Right cardiac atrium (tissue), 5 donors: Measurements from ENCODE around the gene NAPB. TPM values are rescaled to one million over a fixed set of nuclear protein-coding genes. Genes with fewer than 3 reads are reported as not detected.
A peak's percentile ranks its signal among the peaks of the same experiment; 100 is the strongest.

Experiments
- ATAC-seq, 2 donors: fragments of 200-7000 bp; cut with Tn5 transposase; one replicate each; pipeline versions ENCODE4 v1.8.0 to v1.9.1; 2020; ENCODE audit warnings: moderate library complexity in 2 of 2, mild to moderate bottlenecking in 1 of 2
- DNase-seq, 3 donors: peaks; one replicate each; pipeline ENCODE4 v3.0.0-alpha.2; 2020
- H3K27ac ChIP-seq: one replicate; pipeline ENCODE4 v1.5.1; 2013; ENCODE audit warnings: mild to moderate bottlenecking, low read length, control low read depth, moderate library complexity
- H3K27me3 ChIP-seq: one replicate; pipeline ENCODE4 v1.6.1; 2013; ENCODE audit not compliant: control insufficient read depth, insufficient read depth
- H3K4me1 ChIP-seq: one replicate; pipeline ENCODE4 v1.6.1; 2013; ENCODE audit warnings: low read length; ENCODE audit not compliant: control insufficient read depth, insufficient read depth
- H3K4me3 ChIP-seq: one replicate; pipeline ENCODE4 v1.5.1; 2013; ENCODE audit warnings: low read length, control low read depth
- H3K9me3 ChIP-seq: one replicate; pipeline ENCODE4 v1.6.1; 2013; ENCODE audit warnings: low read length; ENCODE audit not compliant: control insufficient read depth
- WGBS: extraction: QIAGEN DNeasy Blood & Tissue Kit; methylation state at CpG from one replicate; pipeline ENCODE4 v1.1.7; 2013; 5-methylcytosine and 5-hydroxymethylcytosine counted together
- intact Hi-C, 4 donors: fragments of 100-400 bp; cut with DNase I; formaldehyde crosslinking; loops; one replicate each; pipeline versions ENCODE4 v1.11.0 to v1.14.0; 2022 to 2023
- polyA plus RNA-seq: library from polyadenylated mRNA; stranded (reverse); fragments of 200-250 nt; gene quantifications from one replicate; pipeline ENCODE4 v1.2.3, GENCODE V29; 2013
- total RNA-seq, 4 donors: library from RNA; stranded (reverse); fragmentation: NEBNext Ultra II Directional; extraction: Animal tissue kit (Norgen Biotek cat#: 25700); gene quantifications; one replicate each; pipeline ENCODE4 v1.2.1, GENCODE V29; 2021
- donor health status: healthy with polysubstance abuse.
- donor health status: DM: no; HTN: yes; CAD: no.
- donor health status: DM: no; HTN: no; CAD: no.
- donor health status: DM: no; HTN: yes; CAD: no; lungs with severe emphysema.
- donor health status: DM: yes; HTN: yes; CAD: no.

The NAPB gene
- total and polyA plus RNA-seq, 5 donors, result 4.3 to 8.7 (median 7.6) TPM

DNA sequence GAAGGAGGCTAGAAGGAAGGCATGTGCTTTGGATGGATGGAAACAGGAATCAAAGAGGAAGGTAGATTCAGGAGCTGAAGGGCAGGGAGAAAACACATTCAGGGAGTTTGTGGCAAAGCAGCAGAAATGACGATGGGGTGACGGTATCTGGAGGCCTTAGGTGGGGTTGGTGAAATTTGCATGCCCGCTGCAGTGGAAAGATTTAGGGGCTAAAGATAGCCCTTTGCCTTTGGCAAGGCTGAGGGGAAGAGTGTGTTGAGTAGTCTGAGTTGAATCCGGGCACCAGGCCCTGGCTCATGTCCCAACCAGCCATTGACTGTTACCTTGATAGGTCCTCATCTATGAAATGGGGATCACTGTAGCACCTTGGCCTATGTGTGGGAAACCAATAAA, 58.0 kb downstream of the NAPB start:
- intact Hi-C loops, result no loop called here

DNA sequence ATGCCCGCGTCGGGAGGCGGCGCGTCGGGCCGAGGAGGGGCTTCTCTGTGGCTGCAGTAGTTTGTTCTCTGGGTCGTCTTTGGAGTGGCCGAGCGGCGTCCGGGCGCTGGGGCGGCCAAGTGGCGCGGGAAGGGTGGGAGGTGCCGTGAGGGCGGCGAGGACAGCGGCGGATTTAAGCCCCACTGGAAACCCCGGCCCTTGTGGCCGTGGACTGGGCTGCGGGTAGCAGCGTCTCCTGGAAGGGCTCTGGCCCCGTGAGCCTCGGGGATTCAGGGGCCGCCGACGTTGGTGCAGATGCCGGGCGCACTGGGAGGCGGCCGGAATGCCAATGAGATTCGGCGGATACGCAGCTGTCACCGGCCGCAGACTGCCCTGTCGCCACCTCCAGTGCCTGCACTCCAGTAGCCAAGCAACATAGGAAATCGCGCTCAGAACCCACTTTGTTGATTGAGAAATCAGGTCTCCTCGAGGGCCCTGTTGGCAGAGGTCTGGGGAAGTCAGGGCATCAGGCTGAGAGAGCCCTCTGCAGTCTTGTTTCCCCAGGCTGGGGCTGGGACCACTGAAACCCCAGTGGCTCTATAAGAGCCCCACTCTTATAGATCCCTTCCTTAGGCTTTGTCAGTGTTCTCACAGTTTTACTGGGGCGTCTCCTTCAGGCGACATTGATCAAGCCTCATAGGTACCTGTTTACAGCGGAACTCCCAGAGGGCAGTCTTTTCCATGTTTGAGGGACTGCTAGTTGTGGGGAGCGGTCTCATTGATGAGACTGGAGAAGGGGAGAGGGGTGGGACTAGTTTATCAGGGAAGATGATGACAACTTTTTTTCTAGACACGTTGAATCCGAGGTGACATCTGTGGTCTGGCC, 58.7 kb downstream of the NAPB start:
- ATAC-seq (peak in 1 of 2 donors; percentile 19), DNase-seq (peak; percentile 59 to 84 (median 81))
- peak overlapping the region; percentile 73 for H3K4me3 ChIP-seq
- H3K9me3 ChIP-seq, result no peaks in the 10 kb centered on the region
- H3K27me3 ChIP-seq, result no peaks in the 10 kb centered on the region
- peaks cover 2% of the 10 kb centered on the region for H3K4me1 ChIP-seq
- 3% methylated on average over 50 of the region's 50 CpGs for WGBS
- intact Hi-C loops, result no loop called here
- peak overlapping the region; percentile 90 for H3K27ac ChIP-seq

More for the DNA sequence above, 58.0 kb downstream of the NAPB start:
- no peaks in the 10 kb centered on the region for H3K27me3 ChIP-seq
- WGBS, result 54% methylated on average over 4 of the region's 4 CpGs
- peak overlapping the region; percentile 73 for H3K4me3 ChIP-seq
- ATAC-seq, result peak in 1 of 2 donors; percentile 1
- peak; percentile 52 to 75 (median 67) for DNase-seq
- peaks cover 2% of the 10 kb centered on the region for H3K4me1 ChIP-seq
- H3K27ac ChIP-seq, result peak overlapping the region; percentile 90
- no peaks in the 10 kb centered on the region for H3K9me3 ChIP-seq

DNA sequence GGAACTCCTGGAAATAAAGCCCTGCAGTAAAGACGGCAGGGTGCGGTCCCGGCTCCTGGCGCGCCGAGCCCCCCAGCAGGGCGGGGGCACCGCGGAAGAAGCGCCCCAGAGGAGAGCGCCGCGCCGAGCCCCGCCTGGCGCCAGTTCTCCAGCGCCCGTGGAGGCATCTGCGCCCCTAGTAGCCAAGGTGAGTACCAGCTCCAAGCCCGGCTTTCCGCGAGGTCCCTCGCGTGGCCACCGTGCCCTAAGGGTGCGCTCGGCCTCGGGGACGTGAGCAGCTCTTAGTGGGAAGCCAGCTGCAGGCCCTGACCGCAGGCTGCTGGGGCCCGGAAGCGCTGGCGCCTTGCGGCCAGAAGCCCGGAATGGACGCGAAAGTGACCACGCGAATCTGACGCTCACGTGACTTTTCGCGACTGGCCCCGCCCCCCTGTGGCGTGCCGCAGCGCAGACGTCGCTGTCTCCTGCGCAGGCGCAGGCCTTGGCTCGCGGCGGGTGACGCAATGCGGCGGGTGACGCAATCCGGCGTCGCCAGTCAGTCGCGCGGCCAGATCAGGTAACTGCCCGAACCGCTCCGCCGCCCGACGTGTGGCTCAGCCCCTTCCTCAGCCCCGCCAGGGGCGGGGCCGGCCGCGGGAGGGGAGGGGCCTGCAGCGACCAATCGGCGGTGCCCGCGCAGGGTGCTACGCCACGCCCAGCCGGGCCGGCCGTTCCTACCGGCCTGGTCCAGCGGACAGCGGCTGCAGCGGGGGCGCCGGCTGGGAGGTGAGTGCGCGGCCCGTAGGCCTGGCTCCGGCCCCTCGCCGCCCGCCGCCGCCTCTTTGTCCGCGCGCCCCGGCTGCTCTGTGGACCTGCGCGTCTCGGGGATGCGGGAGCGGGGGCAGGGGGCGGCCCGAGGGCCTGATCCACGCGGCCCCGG, 59.6 kb downstream of the NAPB start, which contains the start of gene GZF1:
GZF1 (plus strand) TSS at position 707 of the 916 bp plus-strand sequence. CDS start 2,202 bp downstream, outside the sequence.
- Histone ChIP-seq H3K27me3 (no peaks in the 10 kb centered on the region), H3K9me3 (no peaks in the 10 kb centered on the region), H3K27ac (peak within 1 kb of the TSS; percentile 90), H3K4me1 (peaks cover 2% of the 10 kb centered on the region), H3K4me3 (peak within 1 kb of the TSS; percentile 73)
- intact Hi-C loops, result no loop called here
- DNase-seq (peak; percentile 98 to 100 (median 99)), ATAC-seq (peak; percentile 92 to 95)
- under 1% methylated on average over 114 of the region's 114 CpGs for WGBS

- DNase-seq (no peak), ATAC-seq (no peak)
- H3K27ac ChIP-seq, result peak overlapping the region; percentile 87
- no peaks in the 10 kb centered on the region for H3K27me3 ChIP-seq
- H3K4me1 ChIP-seq, result peaks cover 2% of the 10 kb centered on the region
- H3K4me3 ChIP-seq, result peak overlapping the region; percentile 40
- H3K9me3 ChIP-seq, result no peaks in the 10 kb centered on the region
- WGBS, result 4% methylated on average over 8 of the region's 8 CpGs
- intact Hi-C loops, result no loop called here
Measured at GRCh38 chr20:23361119-23361475, 60.2 kb downstream of the NAPB start.

DNA sequence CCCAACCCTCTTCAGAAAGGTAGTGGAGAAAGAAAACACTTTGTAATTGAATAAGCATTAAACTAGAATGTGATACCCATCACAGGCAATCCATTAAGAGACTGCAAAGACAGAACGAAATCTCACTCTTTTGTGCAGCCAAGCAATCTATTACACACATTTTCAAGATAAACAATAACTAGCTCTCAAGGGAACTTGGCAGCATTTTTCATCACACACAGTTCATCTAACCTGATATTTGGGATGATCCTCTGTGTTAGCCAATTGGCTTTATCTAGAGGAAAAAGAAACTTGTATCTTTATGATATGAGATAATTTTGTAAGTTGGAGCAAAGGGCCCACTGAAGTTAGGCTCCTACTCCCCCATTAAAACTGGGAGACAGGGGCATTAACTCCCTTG, 60.8 kb downstream of the NAPB start:
- Histone ChIP-seq H3K27me3 (no peaks in the 10 kb centered on the region), H3K4me1 (peaks cover 2% of the 10 kb centered on the region), H3K27ac (no peak overlapping the region), H3K9me3 (no peaks in the 10 kb centered on the region), H3K4me3 (no peak overlapping the region)
- ATAC-seq, result no peak
- no peak for DNase-seq
- 70% methylated on average over 1 of the region's 1 CpG for WGBS
- intact Hi-C loops, result no loop called here

DNA sequence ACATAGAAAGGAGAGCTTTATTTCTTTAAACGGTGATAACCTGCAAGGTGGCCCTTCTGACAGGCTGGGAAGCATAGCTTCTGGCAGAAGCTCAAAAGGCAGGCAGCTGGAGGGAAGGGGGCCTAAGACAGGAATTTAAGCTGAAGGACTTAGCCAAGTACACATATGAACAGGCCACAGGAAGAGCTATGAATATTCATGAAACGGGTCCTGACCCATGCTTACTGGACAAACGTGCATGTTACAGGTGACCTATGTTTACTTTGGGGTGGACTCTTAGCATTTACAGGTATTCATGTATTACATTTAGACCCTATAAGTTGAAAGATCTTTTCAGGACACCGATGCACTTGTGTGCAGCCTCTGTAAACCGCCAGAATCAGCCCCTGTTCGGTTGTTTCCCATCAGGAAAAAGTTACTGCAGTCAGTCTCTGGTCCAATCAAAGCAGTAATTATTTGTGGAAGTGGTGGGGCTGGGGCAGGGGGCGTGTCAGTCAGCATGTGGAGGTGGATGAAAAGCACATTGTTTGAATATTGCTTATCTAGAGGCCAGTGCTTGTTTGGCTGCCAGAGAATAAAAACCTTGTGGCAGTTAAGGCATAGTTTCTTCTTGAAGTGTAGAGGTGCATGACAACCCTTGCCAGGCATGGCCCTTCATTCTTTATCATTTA, 62.2 kb downstream of the NAPB start:
- no peaks in the 10 kb centered on the region for H3K4me1 ChIP-seq
- DNase-seq (no peak), ATAC-seq (no peak)
- H3K27me3 ChIP-seq, result no peaks in the 10 kb centered on the region
- H3K9me3 ChIP-seq, result no peaks in the 10 kb centered on the region
- H3K27ac ChIP-seq, result no peak overlapping the region
- WGBS, result 64% methylated on average over 7 of the region's 7 CpGs
- intact Hi-C loops, result no loop called here
- no peak overlapping the region for H3K4me3 ChIP-seq

DNA sequence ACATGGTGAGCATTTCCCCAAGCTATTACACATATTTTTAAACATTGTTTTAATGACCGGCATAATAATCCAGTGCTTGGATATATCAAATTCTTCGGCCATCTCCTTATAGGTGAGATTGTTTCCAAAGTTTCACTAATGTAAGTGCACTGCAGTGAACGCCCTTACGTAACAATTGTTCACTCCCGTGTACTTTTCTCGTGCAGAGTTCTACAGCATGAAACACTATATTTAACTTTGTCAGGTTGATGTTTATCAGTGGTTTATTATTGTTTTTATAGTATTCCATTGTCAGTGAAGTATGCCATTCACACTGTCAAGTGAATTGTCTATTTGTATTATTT, 62.8 kb downstream of the NAPB start:
- peak overlapping the region; percentile 12 for H3K4me3 ChIP-seq
- H3K27ac ChIP-seq, result no peak overlapping the region
- no peaks in the 10 kb centered on the region for H3K27me3 ChIP-seq
- intact Hi-C loops, result no loop called here
- H3K4me1 ChIP-seq, result no peaks in the 10 kb centered on the region
- DNase-seq, result no peak
- no peaks in the 10 kb centered on the region for H3K9me3 ChIP-seq
- WGBS, result 29% methylated on average over 6 of the region's 6 CpGs
- no peak for ATAC-seq

DNA sequence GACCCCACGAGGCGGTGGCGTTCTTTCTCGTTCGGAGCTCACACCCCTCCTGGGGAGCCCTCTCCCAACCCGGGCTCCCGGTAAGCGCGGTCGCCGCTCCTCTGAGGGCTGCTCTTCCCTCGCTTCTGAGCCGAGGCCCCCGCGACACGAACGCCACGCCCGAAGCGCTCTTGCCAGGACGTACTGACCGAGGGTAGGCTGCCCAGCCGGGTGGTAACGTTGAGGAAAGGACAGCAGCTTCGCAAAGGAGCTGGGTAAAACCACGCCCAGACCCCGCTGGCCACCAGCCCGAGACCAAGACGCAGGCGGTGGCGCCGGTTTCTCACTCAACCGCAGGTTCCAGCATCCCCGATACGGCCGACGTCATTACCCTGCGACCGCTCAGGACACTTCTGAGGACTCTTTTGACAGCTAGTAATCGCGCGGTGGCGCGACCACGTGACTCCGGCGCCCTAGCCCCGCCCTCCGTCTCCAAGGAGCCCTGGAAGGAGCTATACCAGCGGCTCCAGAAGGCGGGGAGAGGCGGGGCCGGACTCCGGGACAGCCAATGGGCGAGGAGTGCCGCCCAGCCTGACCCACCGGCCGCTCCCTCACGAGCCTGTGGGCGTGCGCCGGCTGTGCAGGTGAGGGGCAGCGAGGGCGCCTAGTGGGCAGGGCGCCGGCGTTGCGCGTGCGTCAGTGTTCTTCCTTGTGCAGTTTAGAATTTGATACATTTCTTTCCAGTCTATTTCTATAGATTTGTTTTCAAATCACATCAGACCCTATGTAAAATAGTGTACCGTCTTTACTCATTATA, 63.3 kb downstream of the NAPB start:
- ATAC-seq (peak; percentile 89 to 91), DNase-seq (peak; percentile 100)
- Histone ChIP-seq H3K4me3 (peak overlapping the region; percentile 38), H3K4me1 (no peaks in the 10 kb centered on the region), H3K27ac (peak overlapping the region; percentile 77), H3K27me3 (no peaks in the 10 kb centered on the region), H3K9me3 (no peaks in the 10 kb centered on the region)
- under 1% methylated on average over 71 of the region's 71 CpGs for WGBS
- intact Hi-C loops, result no loop called here

DNA sequence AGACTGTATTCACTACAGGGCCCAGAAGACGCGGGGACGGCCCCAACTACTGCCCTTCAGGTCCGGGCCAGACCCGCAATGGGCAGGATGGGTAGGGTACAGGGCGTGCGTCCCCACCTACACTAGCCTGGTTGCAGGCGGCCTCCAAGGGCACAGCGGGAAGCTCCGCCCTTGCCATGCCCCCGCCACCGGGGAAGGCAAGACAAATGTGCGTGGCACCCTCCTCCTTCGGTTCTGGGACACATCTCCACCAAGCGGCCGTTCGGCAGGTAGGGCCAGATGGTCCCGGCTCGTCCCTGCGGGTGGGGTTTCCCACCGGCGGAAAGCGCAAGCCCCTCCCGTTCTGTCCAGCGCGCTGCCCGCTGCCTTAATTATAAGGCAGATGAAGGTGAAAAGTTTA, 65.1 kb downstream of the NAPB start:
- no peaks in the 10 kb centered on the region for H3K4me1 ChIP-seq
- no peak for ATAC-seq
- H3K27me3 ChIP-seq, result no peaks in the 10 kb centered on the region
- no peak overlapping the region for H3K4me3 ChIP-seq
- intact Hi-C loops, result no loop called here
- H3K9me3 ChIP-seq, result no peaks in the 10 kb centered on the region
- peak in 2 of 3 donors; percentile 64 to 68 for DNase-seq
- no peak overlapping the region for H3K27ac ChIP-seq
- 71% methylated on average over 27 of the region's 27 CpGs for WGBS
